NCI-H2171 (cell line): ENCODE results near the gene ZSCAN23.
A peak's percentile ranks its signal among the peaks of the same experiment; 100 is the strongest.
"Not testable (repeated sequence)": the region's sequence is repeated elsewhere in the genome, so short reads cannot be mapped to it uniquely, and the experiment has no call there.

ENCODE experiments used
- DNase-seq: peaks from one replicate; lab custom pipeline; 2025; lab: John Stamatoyannopoulos, UW

ZSCAN23 gene

GRCh38 chr6:28443112-28443773 is at the start of gene ZSCAN23:
ZSCAN23 (minus strand) TSS chr6:28443491; CDS start chr6:28436266, 7,225 bp downstream.
- peak; percentile 87 for DNase-seq

- DNase-seq = no peak
Observed at GRCh38 chr6:28491984-28492317, 48.7 kb upstream of the ZSCAN23 start.

- no peak for DNase-seq
Observed at GRCh38 chr6:28490205-28490890, 47.1 kb upstream of the ZSCAN23 start.

- no peak for DNase-seq
Observed at GRCh38 chr6:28489366-28490204, 46.3 kb upstream of the ZSCAN23 start.

GRCh38 chr6:28488916-28489365 is 45.6 kb upstream of the ZSCAN23 start:
- no peak for DNase-seq

- DNase-seq = no peak
Observed at GRCh38 chr6:28486988-28487742, 43.9 kb upstream of the ZSCAN23 start.

GRCh38 chr6:28486533-28486932 is 43.2 kb upstream of the ZSCAN23 start:
- DNase-seq = no peak

- no peak for DNase-seq
Observed at GRCh38 chr6:28485482-28485881, 42.2 kb upstream of the ZSCAN23 start.

- no peak for DNase-seq
Observed at GRCh38 chr6:28480253-28480932, 37.1 kb upstream of the ZSCAN23 start.

GRCh38 chr6:28478518-28478917 is 35.2 kb upstream of the ZSCAN23 start:
- no peak for DNase-seq

- peak; percentile 17 for DNase-seq
Observed at GRCh38 chr6:28474441-28475219, 31.3 kb upstream of the ZSCAN23 start.

GRCh38 chr6:28469153-28469745 is 26.0 kb upstream of the ZSCAN23 start:
- DNase-seq = not testable (repeated sequence)

- no peak for DNase-seq
Observed at GRCh38 chr6:28468056-28468455, 24.8 kb upstream of the ZSCAN23 start.

- no peak for DNase-seq
Observed at GRCh38 chr6:28462401-28462800, 19.1 kb upstream of the ZSCAN23 start.

GRCh38 chr6:28458568-28458967 is 15.3 kb upstream of the ZSCAN23 start:
- no peak for DNase-seq

- DNase-seq = no peak
Observed at GRCh38 chr6:28449056-28449455, 5.8 kb upstream of the ZSCAN23 start.

- not testable (repeated sequence) for DNase-seq
Observed at GRCh38 chr6:28447512-28447906, 4.2 kb upstream of the ZSCAN23 start.

- DNase-seq = no peak
Observed at GRCh38 chr6:28446818-28447511, 3.7 kb upstream of the ZSCAN23 start.

GRCh38 chr6:28444759-28445158 is 1.5 kb upstream of the ZSCAN23 start:
- not testable (repeated sequence) for DNase-seq

GRCh38 chr6:28442586-28442985 is 705 bp downstream of the ZSCAN23 start:
- DNase-seq = no peak
